B cell (primary cell): ENCODE measurements around the gene TCEANC. TPM values are rescaled to one million over a fixed set of nuclear protein-coding genes. Genes with fewer than 3 reads are reported as not detected.

Experiments used
- ATAC-seq: fragments of 200-7000 bp; cut with Tn5 transposase; one replicate; pipeline ENCODE4 v1.10.0; 2021; ENCODE audit warnings: low read depth, mild to moderate bottlenecking, moderate number of reproducible peaks, moderate library complexity
- CTCF ChIA-PET: fragments of 350-600 bp; sonication (Branson Sonifier 250); formaldehyde crosslinking; loops from one replicate; lab custom pipeline; 2021; ENCODE audit warnings: antibody characterized with exemption, inconsistent platforms; lab: Charles Lee
- POLR2A ChIA-PET: fragments of 350-600 bp; sonication (Branson Sonifier 250); formaldehyde crosslinking; loops from one replicate; lab custom pipeline; 2021; ENCODE audit warnings: antibody characterized with exemption; lab: Charles Lee
- DNase-seq: peaks from one replicate; pipeline ENCODE4 v3.0.0; 2013
- H2AFZ ChIP-seq: 2 replicates; pipeline ENCODE4 v1.6.1; 2012; ENCODE audit warnings: mild to moderate bottlenecking, low read depth, low read length; ENCODE audit not compliant: insufficient read depth, poor library complexity, severe bottlenecking
- H3K27ac ChIP-seq, 2 donors: 1 replicate in 1 of 2; 2 replicates in 1 of 2; pipeline ENCODE4 v1.5.1; 2012 to 2013; ENCODE audit warnings: low read length in 2 of 2, mild to moderate bottlenecking in 2 of 2, moderate library complexity in 1 of 2
- H3K27me3 ChIP-seq, 4 experiments: fragments of 200-600 bp in 1 of 4; sonication (generic) in 1 of 4; replicated peaks in 1 of 4; 1 replicate in 2 of 4; 2 replicates in 2 of 4; pipeline versions ENCODE4 v1.6.1 to v1.7.0; 2013 to 2016; ENCODE audit warnings: low read length in 3 of 4, mild to moderate bottlenecking in 2 of 4, mixed read lengths in 1 of 4, moderate library complexity in 1 of 4; ENCODE audit not compliant: insufficient read depth in 4 of 4, control insufficient read depth in 3 of 4; ENCODE audit errors: control extremely low read depth in 1 of 4
- H3K36me3 ChIP-seq, 2 experiments: replicated peaks in 1 of 2; 1 replicate in 1 of 2; 2 replicates in 1 of 2; pipeline versions ENCODE4 v1.6.1 to v1.7.1; 2013; ENCODE audit warnings: low read length in 1 of 2; ENCODE audit not compliant: insufficient read depth in 2 of 2, control insufficient read depth in 1 of 2; ENCODE audit errors: control extremely low read depth in 1 of 2, extremely low read depth in 1 of 2
- H3K4me1 ChIP-seq, 2 donors: fragments of 200-600 bp in 1 of 2; sonication (generic) in 1 of 2; 1 replicate in 1 of 2; 2 replicates in 1 of 2; pipeline versions ENCODE4 v1.5.1 to v1.6.1; 2013 to 2017; ENCODE audit warnings: low read length in 2 of 2; ENCODE audit not compliant: control insufficient read depth in 2 of 2, insufficient read depth in 2 of 2
- H3K4me2 ChIP-seq: replicated peaks from 2 replicates; pipeline ENCODE3; 2012; ENCODE audit warnings: mild to moderate bottlenecking, low read depth, low read length; ENCODE audit not compliant: poor library complexity, severe bottlenecking
- H3K4me3 ChIP-seq, 5 experiments: fragments of 200-600 bp in 1 of 5; sonication (generic) in 1 of 5; 1 replicate in 3 of 5; 2 replicates in 2 of 5; pipeline versions ENCODE4 v1.5.1 to v1.7.0; 2011 to 2016; ENCODE audit warnings: low read length in 4 of 5, mild to moderate bottlenecking in 4 of 5, low read depth in 2 of 5, control low read depth in 1 of 5, moderate library complexity in 1 of 5; ENCODE audit not compliant: insufficient read depth in 1 of 5; ENCODE audit errors: control extremely low read depth in 1 of 5, extremely low read depth in 1 of 5
- H3K79me2 ChIP-seq: fragments of 200-600 bp; sonication (generic); one replicate; pipeline ENCODE4 v1.6.0; 2016; ENCODE audit warnings: low read length; ENCODE audit not compliant: control insufficient read depth, insufficient read depth
- H3K9ac ChIP-seq: fragments of 200-600 bp; sonication (generic); 2 replicates; pipeline ENCODE4 v1.6.1; 2017; ENCODE audit warnings: mild to moderate bottlenecking, low read length, moderate library complexity
- H3K9me3 ChIP-seq, 3 donors: one replicate each; pipeline versions ENCODE4 v1.6.1 to v1.7.1; 2013; ENCODE audit warnings: low read length in 2 of 3; ENCODE audit not compliant: control insufficient read depth in 2 of 3, insufficient read depth in 1 of 3; ENCODE audit errors: control extremely low read depth in 1 of 3
- H4K20me1 ChIP-seq: 2 replicates; pipeline ENCODE4 v1.6.0; 2012; ENCODE audit warnings: mild to moderate bottlenecking, low read length; ENCODE audit not compliant: insufficient read depth, control insufficient read depth, poor library complexity, severe bottlenecking
- H3K27ac Mint-ChIP-seq: one replicate; pipeline ENCODE4 v1.8.0; 2021; ENCODE audit warnings: mixed read lengths
- H3K27me3 Mint-ChIP-seq: one replicate; pipeline ENCODE4 v1.8.0; 2021; ENCODE audit warnings: mixed read lengths
- H3K4me1 Mint-ChIP-seq: one replicate; pipeline ENCODE4 v1.8.0; 2021; ENCODE audit warnings: mixed read lengths
- H3K4me3 Mint-ChIP-seq: one replicate; pipeline ENCODE4 v1.8.0; 2021; ENCODE audit warnings: mixed read lengths
- H3K9me3 Mint-ChIP-seq: one replicate; pipeline ENCODE4 v1.8.0; 2022; ENCODE audit warnings: mixed read lengths; ENCODE audit not compliant: insufficient read depth
- CTCF ChIP-seq: fragments of 200-600 bp; IDR thresholded peaks from one replicate; pipeline ENCODE4 v1.8.0; 2022; ENCODE audit warnings: antibody characterized with exemption, mild to moderate bottlenecking
- EZH2 ChIP-seq: IDR thresholded peaks from 2 replicates; pipeline ENCODE4 v1.6.1; 2012; ENCODE audit warnings: borderline replicate concordance, low read depth, mild to moderate bottlenecking, moderate library complexity, low read length; ENCODE audit not compliant: insufficient read depth, poor library complexity, severe bottlenecking
- WGBS: methylation state at CpG from one replicate; pipeline ENCODE4 v1.1.5; 2013; ENCODE audit warnings: missing lambda C conversion rate; ENCODE audit not compliant: insufficient coverage; 5-methylcytosine and 5-hydroxymethylcytosine counted together
- intact Hi-C: fragments of 100-400 bp; cut with micrococcal nuclease; formaldehyde crosslinking; loops from one replicate; pipeline ENCODE4 v1.10.0; 2022
- polyA plus RNA-seq: library from polyadenylated mRNA; depleted of rRNA; stranded (reverse); fragments of >200 nt; gene quantifications from 2 replicates; pipeline ENCODE4 v1.2.3, GENCODE V29; 2012
- total RNA-seq, 2 donors: library from RNA; stranded (reverse); fragments of 120-200 nt in 1 of 2; gene quantifications; 1 replicate in 1 of 2; 2 replicates in 1 of 2; pipeline versions ENCODE4 v1.2.3 to v1.2.4, GENCODE V29; 2013 to 2022

The TCEANC gene
- total and polyA plus RNA-seq, 2 donors (not counting 1 experiment from before 2014, with no cell fraction given): 5.5 to 10.0 TPM

DNA sequence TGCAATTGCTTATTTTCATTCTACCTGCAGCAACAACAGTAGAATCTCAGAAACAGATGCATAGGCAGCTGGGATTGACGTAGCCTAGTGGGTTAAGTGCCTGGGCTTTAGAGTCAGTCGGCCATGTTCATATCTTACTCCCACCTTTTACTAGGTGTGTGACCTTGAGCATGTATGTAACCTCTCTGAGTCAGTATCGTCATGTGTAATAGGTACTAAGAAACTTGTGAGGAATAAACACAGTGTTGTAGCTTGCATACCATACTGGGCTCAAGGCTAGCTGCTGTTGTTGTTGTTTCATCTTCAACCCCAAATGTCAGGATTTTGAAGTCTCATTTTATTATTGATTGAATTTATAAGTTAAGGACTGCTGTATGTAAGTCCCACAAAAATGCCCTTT is 50.2 kb downstream of the TCEANC start:
- no peaks in the 10 kb centered on the region for H3K9me3 Mint-ChIP-seq
- DNase-seq (no peak), ATAC-seq (no peak)
- Histone ChIP-seq H3K4me3 (no peak overlapping the region), H4K20me1 (peaks cover 22% of the 10 kb centered on the region), H3K9ac (no peak overlapping the region), H3K79me2 (peaks cover 60% of the 10 kb centered on the region), H3K9me3 (no peaks in the 10 kb centered on the region), H2AFZ (no peak overlapping the region), H3K4me2 (no peak overlapping the region), H3K27me3 (no peaks in the 10 kb centered on the region), H3K36me3 (peaks cover 0 to 2% of the 10 kb centered on the region in 2 experiments), H3K4me1 (peaks cover 19 to 34% of the 10 kb centered on the region in 2 donors), H3K27ac (no peak overlapping the region)
- ChIA-PET POLR2A (no interaction called here), CTCF (no interaction called here)
- no CpG with 5 or more reads among the region's 3 CpGs for WGBS
- no peaks in the 10 kb centered on the region for H3K27me3 Mint-ChIP-seq
- intact Hi-C loops: no loop called here
- H3K4me1 Mint-ChIP-seq: peaks cover 45% of the 10 kb centered on the region
- no peak overlapping the region for H3K27ac Mint-ChIP-seq
- no peak overlapping the region for H3K4me3 Mint-ChIP-seq
- TF ChIP-seq CTCF (no peak), EZH2 (no peak)

GRCh38 chrX:13703589-13703988 is 50.6 kb downstream of the TCEANC start:
- intact Hi-C loops: no loop called here
- ATAC-seq: no peak
- POLR2A ChIA-PET: no interaction called here

More at GRCh38 chrX:13703589-13703988, 50.6 kb downstream of the TCEANC start:
- Histone ChIP-seq H2AFZ (no peak overlapping the region), H3K27me3 (no peaks in the 10 kb centered on the region), H3K9me3 (no peaks in the 10 kb centered on the region), H3K9ac (no peak overlapping the region), H3K27ac (no peak overlapping the region), H3K4me1 (peaks cover 14 to 31% of the 10 kb centered on the region in 2 donors), H3K4me2 (no peak overlapping the region), H3K36me3 (peaks cover 0 to 2% of the 10 kb centered on the region in 2 experiments), H3K79me2 (peaks cover 56% of the 10 kb centered on the region), H3K4me3 (no peak overlapping the region), H4K20me1 (peaks cover 20% of the 10 kb centered on the region)
- DNase-seq: no peak
- Mint-ChIP-seq H3K4me1 (peaks cover 41% of the 10 kb centered on the region), H3K27me3 (no peaks in the 10 kb centered on the region), H3K4me3 (no peak overlapping the region), H3K9me3 (no peaks in the 10 kb centered on the region), H3K27ac (no peak overlapping the region)
- CTCF ChIA-PET: no interaction called here
- WGBS: no CpG with 5 or more reads among the region's 3 CpGs
- no peak for TF ChIP-seq CTCF
